Colonic mucosa (tissue), 4 donors: ENCODE results near the gene ATXN7L1. TPM values are rescaled to one million over a fixed set of nuclear protein-coding genes. Genes with fewer than 3 reads are reported as not detected.

Experiments
- DNase-seq: peaks from one replicate; pipeline ENCODE4 v3.0.0-alpha.2; 2020
- H3K27ac ChIP-seq: fragments of 200-600 bp; one replicate; pipeline ENCODE4 v1.8.0; 2021
- H3K27me3 ChIP-seq: fragments of 200-600 bp; one replicate; pipeline ENCODE4 v1.8.0; 2021
- H3K36me3 ChIP-seq: fragments of 200-600 bp; one replicate; pipeline ENCODE4 v1.8.0; 2021
- H3K4me1 ChIP-seq: fragments of 200-600 bp; one replicate; pipeline ENCODE4 v1.8.0; 2021; ENCODE audit warnings: mild to moderate bottlenecking
- H3K4me3 ChIP-seq: fragments of 200-600 bp; one replicate; pipeline ENCODE4 v1.8.0; 2021
- H3K9ac ChIP-seq, 2 donors: one replicate each; pipeline ENCODE4 v1.7.0; 2013; ENCODE audit warnings: control low read depth in 2 of 2, low read depth in 2 of 2, low read length in 2 of 2
- H3K9me3 ChIP-seq: fragments of 200-600 bp; one replicate; pipeline ENCODE4 v1.8.0; 2021
- intact Hi-C: fragments of 100-400 bp; cut with DNase I; formaldehyde crosslinking; loops from one replicate; pipeline ENCODE4 v1.14.1; 2022
- total RNA-seq, 2 donors: library from RNA; stranded (reverse); fragmentation: NEBNext Ultra II Directional in 1 of 2; extraction: Animal tissue kit (Norgen Biotek cat#: 25700) in 1 of 2; gene quantifications; one replicate each; pipeline ENCODE4 v1.2.1, GENCODE V29; 2021
- TF ChIP-seq, protein P1 (sequence below): fragments of 200-600 bp; IDR thresholded peaks from one replicate; pipeline ENCODE4 v1.8.0; 2022; ENCODE audit warnings: antibody characterized with exemption, mild to moderate bottlenecking
- donor health status: healthy.
- donor health status: DM: no; HTN: no; CAD: no.
- donor health status: DM: no; HTN: no; CAD: no.

ATXN7L1 gene
- total RNA-seq, 2 donors from 2014 or later: 13.0 to 15.1 TPM

DNA sequence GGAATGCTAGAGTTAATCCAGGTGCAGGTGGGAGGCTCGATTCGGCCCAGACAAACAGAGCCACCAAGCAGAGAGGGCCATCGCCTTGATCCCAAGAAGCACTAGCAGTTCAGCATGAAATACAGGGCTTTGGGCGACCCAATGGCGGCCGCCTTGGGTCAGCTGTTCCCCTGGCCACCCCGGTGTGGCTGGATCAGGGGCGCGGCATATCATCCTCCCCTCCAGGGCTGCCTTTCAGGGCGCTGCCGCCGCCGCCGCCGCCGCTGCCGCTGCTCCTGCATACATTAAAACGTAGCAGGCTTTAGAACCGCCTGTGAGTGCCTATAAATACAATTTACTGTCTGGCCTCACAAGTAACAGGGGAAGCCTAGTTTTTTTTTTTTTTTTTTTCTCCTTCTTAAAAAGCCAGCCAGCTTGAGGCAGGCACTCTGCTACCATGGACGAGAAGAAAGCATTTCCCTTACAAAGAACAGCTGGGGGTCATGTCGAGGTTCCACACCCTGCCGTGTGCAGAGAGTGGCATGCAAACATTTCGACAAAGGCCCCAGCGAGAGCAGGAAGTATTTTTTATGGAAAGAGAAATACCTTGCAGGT lies 237.4 kb downstream of the ATXN7L1 start:
- TF ChIP-seq, protein P1, sequence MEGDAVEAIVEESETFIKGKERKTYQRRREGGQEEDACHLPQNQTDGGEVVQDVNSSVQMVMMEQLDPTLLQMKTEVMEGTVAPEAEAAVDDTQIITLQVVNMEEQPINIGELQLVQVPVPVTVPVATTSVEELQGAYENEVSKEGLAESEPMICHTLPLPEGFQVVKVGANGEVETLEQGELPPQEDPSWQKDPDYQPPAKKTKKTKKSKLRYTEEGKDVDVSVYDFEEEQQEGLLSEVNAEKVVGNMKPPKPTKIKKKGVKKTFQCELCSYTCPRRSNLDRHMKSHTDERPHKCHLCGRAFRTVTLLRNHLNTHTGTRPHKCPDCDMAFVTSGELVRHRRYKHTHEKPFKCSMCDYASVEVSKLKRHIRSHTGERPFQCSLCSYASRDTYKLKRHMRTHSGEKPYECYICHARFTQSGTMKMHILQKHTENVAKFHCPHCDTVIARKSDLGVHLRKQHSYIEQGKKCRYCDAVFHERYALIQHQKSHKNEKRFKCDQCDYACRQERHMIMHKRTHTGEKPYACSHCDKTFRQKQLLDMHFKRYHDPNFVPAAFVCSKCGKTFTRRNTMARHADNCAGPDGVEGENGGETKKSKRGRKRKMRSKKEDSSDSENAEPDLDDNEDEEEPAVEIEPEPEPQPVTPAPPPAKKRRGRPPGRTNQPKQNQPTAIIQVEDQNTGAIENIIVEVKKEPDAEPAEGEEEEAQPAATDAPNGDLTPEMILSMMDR: no peak
- no peaks in the 10 kb centered on the region for H3K27me3 ChIP-seq
- intact Hi-C loops: no loop called here
- peak overlapping the region; percentile 44 for H3K27ac ChIP-seq
- H3K9ac ChIP-seq: no peak overlapping the region
- H3K4me1 ChIP-seq: no peaks in the 10 kb centered on the region
- no peaks in the 10 kb centered on the region for H3K9me3 ChIP-seq
- peak overlapping the region; percentile 10 for H3K4me3 ChIP-seq
- peak; percentile 44 for DNase-seq
- H3K36me3 ChIP-seq: peaks cover 3% of the 10 kb centered on the region

DNA sequence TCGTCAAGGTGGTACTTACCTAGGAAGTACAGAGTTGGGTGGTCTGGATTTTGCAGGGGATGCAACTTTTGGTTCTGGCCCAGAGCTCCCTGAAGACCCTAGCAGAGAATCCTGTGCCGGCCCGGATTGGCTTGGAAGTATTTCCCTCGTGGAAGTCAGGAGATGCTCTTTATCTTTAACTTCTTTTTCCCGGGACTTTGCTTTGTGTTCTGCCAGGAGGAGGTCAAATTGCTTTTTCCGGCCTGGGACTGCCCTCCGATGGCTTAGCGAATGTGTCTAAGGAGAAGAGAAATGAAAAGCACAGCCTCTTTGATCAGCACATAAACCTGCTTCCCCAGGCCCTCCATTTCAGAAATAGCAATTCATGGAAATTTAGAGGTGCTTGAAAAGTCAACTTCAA lies 238.1 kb downstream of the ATXN7L1 start:
- no peaks in the 10 kb centered on the region for H3K4me1 ChIP-seq
- no peak overlapping the region for H3K27ac ChIP-seq
- DNase-seq: no peak
- no peaks in the 10 kb centered on the region for H3K27me3 ChIP-seq
- TF ChIP-seq, protein P1: no peak
- H3K9ac ChIP-seq: no peak overlapping the region
- H3K36me3 ChIP-seq: peaks cover 3% of the 10 kb centered on the region
- intact Hi-C loops: no loop called here
- H3K9me3 ChIP-seq: no peaks in the 10 kb centered on the region
- no peak overlapping the region for H3K4me3 ChIP-seq

DNA sequence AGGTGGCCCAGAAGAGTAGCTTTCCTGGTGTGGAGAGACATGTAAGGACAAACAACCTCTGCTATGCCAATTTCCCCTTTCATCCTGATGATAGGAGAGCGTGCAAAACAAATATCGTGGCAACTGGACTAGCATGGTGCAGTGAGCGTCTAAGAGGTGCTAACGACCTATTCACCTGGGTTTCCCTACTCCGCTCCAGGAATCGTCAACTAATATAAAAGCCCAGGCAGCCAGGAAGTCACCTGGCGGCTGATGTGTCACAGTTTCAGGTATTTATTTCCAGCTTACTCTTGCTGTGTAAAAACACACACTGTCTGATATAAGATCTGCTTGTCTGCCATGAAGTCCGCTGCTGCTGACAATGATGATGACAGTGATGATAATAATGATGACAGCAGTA lies 238.6 kb downstream of the ATXN7L1 start:
- intact Hi-C loops: no loop called here
- Histone ChIP-seq H3K4me1 (no peaks in the 10 kb centered on the region), H3K9me3 (no peaks in the 10 kb centered on the region), H3K9ac (no peak overlapping the region), H3K27me3 (no peaks in the 10 kb centered on the region), H3K36me3 (peaks cover 3% of the 10 kb centered on the region), H3K4me3 (no peak overlapping the region), H3K27ac (no peak overlapping the region)
- TF ChIP-seq, protein P1: no peak
- no peak for DNase-seq

DNA sequence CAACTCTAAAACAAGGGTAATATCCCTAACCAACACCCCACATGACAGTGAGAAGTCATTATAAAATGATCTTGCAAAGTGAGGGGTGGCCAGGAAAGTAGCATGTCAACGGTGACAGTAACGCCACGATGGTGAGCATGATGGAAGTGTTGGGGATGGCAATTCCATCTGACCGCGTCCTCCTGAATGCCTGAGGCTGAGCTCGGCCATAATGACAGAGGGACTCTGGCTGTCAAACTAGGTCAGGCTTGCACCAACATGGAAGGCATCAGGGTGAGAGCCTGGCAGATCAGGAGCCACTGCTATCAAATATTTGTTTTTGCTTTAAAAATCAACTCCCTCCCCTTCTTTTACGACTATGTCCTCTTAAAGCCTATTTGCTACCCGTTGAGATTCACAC lies 239.4 kb downstream of the ATXN7L1 start:
- TF ChIP-seq, protein P1: no peak
- H3K9ac ChIP-seq: no peak overlapping the region
- H3K4me1 ChIP-seq: no peaks in the 10 kb centered on the region
- DNase-seq: no peak
- H3K9me3 ChIP-seq: no peaks in the 10 kb centered on the region
- no peaks in the 10 kb centered on the region for H3K27me3 ChIP-seq
- intact Hi-C loops: no loop called here
- peaks cover 3% of the 10 kb centered on the region for H3K36me3 ChIP-seq
- H3K27ac ChIP-seq: no peak overlapping the region
- H3K4me3 ChIP-seq: no peak overlapping the region

DNA sequence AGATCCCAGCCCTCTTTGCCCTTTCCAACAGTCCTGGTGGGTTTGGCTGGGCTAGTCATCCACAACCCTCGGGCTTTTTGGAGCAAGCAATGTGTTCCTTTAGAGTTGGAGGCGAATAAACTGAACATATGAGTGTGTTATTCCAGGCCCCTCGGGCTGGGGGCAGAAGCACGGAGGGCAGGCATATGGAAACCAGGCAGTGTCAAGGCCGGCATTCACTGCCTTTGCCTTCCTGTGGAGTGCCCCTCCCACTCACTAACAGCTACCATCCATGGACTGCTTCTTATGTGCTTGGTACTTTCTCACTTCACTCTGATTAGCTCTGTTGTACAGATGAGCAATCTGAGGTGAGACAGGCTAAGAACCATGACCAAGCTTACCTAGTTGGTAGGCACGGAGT lies 241.2 kb downstream of the ATXN7L1 start:
- TF ChIP-seq, protein P1: no peak
- H3K27ac ChIP-seq: no peak overlapping the region
- no peaks in the 10 kb centered on the region for H3K4me1 ChIP-seq
- intact Hi-C loops: no loop called here
- no peaks in the 10 kb centered on the region for H3K9me3 ChIP-seq
- DNase-seq: no peak
- no peak overlapping the region for H3K9ac ChIP-seq
- H3K4me3 ChIP-seq: no peak overlapping the region
- peaks cover 3% of the 10 kb centered on the region for H3K36me3 ChIP-seq
- no peaks in the 10 kb centered on the region for H3K27me3 ChIP-seq
